ENCODE results near the gene CFAP74.
A peak's percentile ranks its signal among the peaks of the same experiment; 100 is the strongest.

- TF ChIP-seq CTCF (optimal IDR thresholded peaks at IDR 0.05 in 1 of 3, IDR thresholded peaks at IDR 0.05 in 1 of 3, conservative IDR thresholded peaks at IDR 0.05 in 1 of 3; ENCODE audit: extremely low read depth in 1 of 3, insufficient read depth in 2 of 3, low read length in 3 of 3) (peak; percentile 90 to 99 (median 93)), EZH2 (IDR thresholded peaks at IDR 0.05; ENCODE audit: low read length) (no peak)
Observed at GRCh38 chr1:1906185-1907097, 97.1 kb downstream of the CFAP74 start.
